ENCODE data around the gene PARP9.

- TF ChIP-seq CTCF (IDR thresholded peaks at IDR 0.05), result no peak
- no peak for TF ChIP-seq POLR2A (IDR thresholded peaks at IDR 0.05)
These were observed 30.2 kb downstream of the PARP9 start for GRCh38 chr3:122533931-122534334.
